HG02852 (cell line): ENCODE data around the gene SERPINF2.
"Not testable (repeated sequence)": the region's sequence is repeated elsewhere in the genome, so short reads cannot be mapped to it uniquely, and the experiment has no call there.

Source experiments
- ATAC-seq: cut with Tn5 transposase; IDR thresholded peaks from one replicate; pipeline ENCODE4 v1.9.1; 2021; ENCODE audit warnings: mild to moderate bottlenecking, moderate library complexity; ENCODE audit not compliant: unreplicated experiment

Gene SERPINF2

GRCh38 chr17:1742371-1743087, at the start of gene SERPINF2:
TSS of gene SERPINF2 (plus strand) at chr17:1742871. CDS start at chr17:1744996, 2,125 bp downstream.
- no peak for ATAC-seq

- ATAC-seq: no peak
Observed at GRCh38 chr17:1693339-1693738, 49.3 kb upstream of the SERPINF2 start.

GRCh38 chr17:1695365-1695764, 47.3 kb upstream of the SERPINF2 start:
- ATAC-seq: no peak

- ATAC-seq: no peak
Observed at GRCh38 chr17:1697681-1698080, 45.0 kb upstream of the SERPINF2 start.

- not testable (repeated sequence) for ATAC-seq
Observed at GRCh38 chr17:1699891-1700290, 42.8 kb upstream of the SERPINF2 start.

GRCh38 chr17:1703063-1703462, 39.6 kb upstream of the SERPINF2 start:
- ATAC-seq: no peak

GRCh38 chr17:1705004-1705403, 37.7 kb upstream of the SERPINF2 start:
- ATAC-seq: no peak

GRCh38 chr17:1707107-1707506, 35.6 kb upstream of the SERPINF2 start:
- no peak for ATAC-seq

- ATAC-seq: not testable (repeated sequence)
Observed at GRCh38 chr17:1708791-1709346, 33.8 kb upstream of the SERPINF2 start.

- ATAC-seq: no peak
Observed at GRCh38 chr17:1709403-1709951, 33.2 kb upstream of the SERPINF2 start.

- no peak for ATAC-seq
Observed at GRCh38 chr17:1709971-1710806, 32.5 kb upstream of the SERPINF2 start, which contains the start of gene TLCD2. TSS of gene TLCD2 (minus strand) at chr17:1710377. CDS start at chr17:1710242, 135 bp downstream.

GRCh38 chr17:1710807-1711553, 31.7 kb upstream of the SERPINF2 start:
- no peak for ATAC-seq

GRCh38 chr17:1711804-1712203, 30.9 kb upstream of the SERPINF2 start:
- no peak for ATAC-seq

- no peak for ATAC-seq
Observed at GRCh38 chr17:1712271-1712670, 30.4 kb upstream of the SERPINF2 start.

- no peak for ATAC-seq
Observed at GRCh38 chr17:1713160-1713877, 29.4 kb upstream of the SERPINF2 start.

GRCh38 chr17:1713878-1714426, 28.7 kb upstream of the SERPINF2 start:
- no peak for ATAC-seq

- ATAC-seq: no peak
Observed at GRCh38 chr17:1714427-1714979, 28.2 kb upstream of the SERPINF2 start.

- ATAC-seq: no peak
Observed at GRCh38 chr17:1714980-1715802, 27.5 kb upstream of the SERPINF2 start.

- no peak for ATAC-seq
Observed at GRCh38 chr17:1715803-1716075, 26.9 kb upstream of the SERPINF2 start.
